ENCODE results near the gene PDE2A. TPM values are rescaled to one million over a fixed set of nuclear protein-coding genes. Genes with fewer than 3 reads are reported as not detected.

The PDE2A gene
- total RNA-seq, 6 donors from 2014 or later, result 4.7 to 46.1 (median 16.7) TPM

GRCh38 chr11:72552399-72552910, 121.8 kb downstream of the PDE2A start:
- no peaks in the 10 kb centered on the region for H3K4me1 ChIP-seq
- H3K27ac ChIP-seq, result no peak overlapping the region
- H3K27me3 ChIP-seq, result no peaks in the 10 kb centered on the region
- DNase-seq, result no peak
- no peak overlapping the region for H3K4me3 ChIP-seq
- 83 to 93% methylated on average over 3 of the region's 3 CpGs for WGBS, 2 donors
- no peak for ATAC-seq (ENCODE audit: low FRiP score in 2 of 2)
- no peaks in the 10 kb centered on the region for H3K9me3 ChIP-seq
- H3K36me3 ChIP-seq, result no peaks in the 10 kb centered on the region
- TF ChIP-seq CTCF (IDR thresholded peaks at IDR 0.05) (no peak), POLR2AphosphoS5 (IDR thresholded peaks at IDR 0.05) (no peak), POLR2A (IDR thresholded peaks at IDR 0.05) (no peak), EP300 (IDR thresholded peaks at IDR 0.05) (no peak)

GRCh38 chr11:72551571-72551970, 122.7 kb downstream of the PDE2A start:
- Histone ChIP-seq H3K27me3 (no peaks in the 10 kb centered on the region), H3K27ac (no peak overlapping the region), H3K4me3 (no peak overlapping the region), H3K9me3 (no peaks in the 10 kb centered on the region), H3K36me3 (no peaks in the 10 kb centered on the region), H3K4me1 (no peaks in the 10 kb centered on the region)
- ATAC-seq (ENCODE audit: low FRiP score in 2 of 2) (no peak), DNase-seq (no peak)
- WGBS, 2 donors, result 88 to 95% methylated on average over 5 of the region's 5 CpGs
- TF ChIP-seq POLR2AphosphoS5 (IDR thresholded peaks at IDR 0.05) (no peak), POLR2A (IDR thresholded peaks at IDR 0.05) (no peak), CTCF (IDR thresholded peaks at IDR 0.05) (no peak), EP300 (IDR thresholded peaks at IDR 0.05) (no peak)

GRCh38 chr11:72548463-72548862, 125.8 kb downstream of the PDE2A start:
- Histone ChIP-seq H3K27ac (no peak overlapping the region), H3K4me3 (no peak overlapping the region), H3K36me3 (no peaks in the 10 kb centered on the region), H3K9me3 (no peaks in the 10 kb centered on the region), H3K4me1 (no peaks in the 10 kb centered on the region), H3K27me3 (no peaks in the 10 kb centered on the region)
- 64 to 83% methylated on average over 6 of the region's 6 CpGs for WGBS, 2 donors
- DNase-seq, result no peak
- no peak for ATAC-seq (ENCODE audit: low FRiP score in 2 of 2)
- no peak for TF ChIP-seq EP300 (IDR thresholded peaks at IDR 0.05)
- no peak for TF ChIP-seq POLR2AphosphoS5 (IDR thresholded peaks at IDR 0.05)
- TF ChIP-seq POLR2A (IDR thresholded peaks at IDR 0.05), result no peak
- no peak for TF ChIP-seq CTCF (IDR thresholded peaks at IDR 0.05)

- no peak overlapping the region for H3K4me3 ChIP-seq
- H3K27me3 ChIP-seq, result no peaks in the 10 kb centered on the region
- no peak overlapping the region for H3K27ac ChIP-seq
- H3K9me3 ChIP-seq, result no peaks in the 10 kb centered on the region
- TF ChIP-seq CTCF (IDR thresholded peaks at IDR 0.05), result no peak
- TF ChIP-seq POLR2A (IDR thresholded peaks at IDR 0.05), result no peak
- TF ChIP-seq EP300 (IDR thresholded peaks at IDR 0.05), result no peak
- TF ChIP-seq POLR2AphosphoS5 (IDR thresholded peaks at IDR 0.05), result no peak
- H3K36me3 ChIP-seq, result no peaks in the 10 kb centered on the region
- WGBS, 2 donors, result 57 to 64% methylated on average over 9 of the region's 9 CpGs
- no peak for ATAC-seq (ENCODE audit: low FRiP score in 2 of 2)
- no peaks in the 10 kb centered on the region for H3K4me1 ChIP-seq
- DNase-seq, result no peak
Measured at GRCh38 chr11:72546866-72547265, 127.4 kb downstream of the PDE2A start.

- ATAC-seq (ENCODE audit: low FRiP score in 2 of 2) (no peak), DNase-seq (no peak)
Measured at GRCh38 chr11:72544589-72544988, 129.6 kb downstream of the PDE2A start.

More at GRCh38 chr11:72544589-72544988, 129.6 kb downstream of the PDE2A start:
- Histone ChIP-seq H3K9me3 (no peaks in the 10 kb centered on the region), H3K27ac (no peak overlapping the region), H3K4me3 (no peak overlapping the region), H3K36me3 (no peaks in the 10 kb centered on the region), H3K4me1 (no peaks in the 10 kb centered on the region), H3K27me3 (no peaks in the 10 kb centered on the region)
- TF ChIP-seq POLR2A (IDR thresholded peaks at IDR 0.05), result no peak
- TF ChIP-seq EP300 (IDR thresholded peaks at IDR 0.05), result no peak
- no peak for TF ChIP-seq POLR2AphosphoS5 (IDR thresholded peaks at IDR 0.05)
- TF ChIP-seq CTCF (IDR thresholded peaks at IDR 0.05), result no peak
- WGBS, 2 donors, result 86 to 90% methylated on average over 4 of the region's 4 CpGs

All from upper lobe of left lung (tissue), 6 donors.